Right atrium auricular region (tissue), 2 donors: ENCODE results near the gene HTRA2. TPM values are rescaled to one million over a fixed set of nuclear protein-coding genes. Genes with fewer than 3 reads are reported as not detected.

Experiments
- DNase-seq: peaks from one replicate; pipeline ENCODE4 v3.0.0-alpha.2; 2019; ENCODE audit warnings: low spot score
- H3K27ac ChIP-seq, 2 donors: fragments of 200-600 bp; sonication (generic); 1 replicate in 1 of 2; 2 replicates in 1 of 2; pipeline ENCODE4 v1.5.1; 2016 to 2019
- H3K27me3 ChIP-seq, 2 donors: fragments of 200-600 bp; sonication (generic); one replicate each; pipeline versions ENCODE4 v1.5.1 to v1.6.0; 2017 to 2019
- H3K36me3 ChIP-seq: fragments of 200-600 bp; sonication (generic); one replicate; pipeline ENCODE4 v1.5.1; 2016
- H3K4me1 ChIP-seq, 2 donors: fragments of 200-600 bp; sonication (generic); one replicate each; pipeline versions ENCODE4 v1.5.1 to v1.6.0; 2017 to 2019
- H3K4me3 ChIP-seq, 2 donors: fragments of 200-600 bp; sonication (generic); 1 replicate in 1 of 2; 2 replicates in 1 of 2; pipeline ENCODE4 v1.5.1; 2017 to 2019; ENCODE audit warnings: mild to moderate bottlenecking in 1 of 2, moderate library complexity in 1 of 2
- H3K9me3 ChIP-seq, 2 donors: fragments of 200-600 bp; sonication (generic); one replicate each; pipeline ENCODE4 v1.5.1; 2019
- total RNA-seq, 2 donors: library from RNA; depleted of rRNA; stranded (reverse); fragments of >200 nt; gene quantifications; one replicate each; pipeline ENCODE4 v1.1.0, GENCODE V29; 2016
- TF ChIP-seq, protein P1 (sequence below), 2 donors: fragments of 200-600 bp; sonication (generic); IDR thresholded peaks; one replicate each; pipeline ENCODE4 v1.5.1; 2019; ENCODE audit warnings: antibody characterized with exemption in 2 of 2

The HTRA2 gene
- total RNA-seq, 2 donors from 2014 or later: 16.0 to 27.3 TPM

DNA sequence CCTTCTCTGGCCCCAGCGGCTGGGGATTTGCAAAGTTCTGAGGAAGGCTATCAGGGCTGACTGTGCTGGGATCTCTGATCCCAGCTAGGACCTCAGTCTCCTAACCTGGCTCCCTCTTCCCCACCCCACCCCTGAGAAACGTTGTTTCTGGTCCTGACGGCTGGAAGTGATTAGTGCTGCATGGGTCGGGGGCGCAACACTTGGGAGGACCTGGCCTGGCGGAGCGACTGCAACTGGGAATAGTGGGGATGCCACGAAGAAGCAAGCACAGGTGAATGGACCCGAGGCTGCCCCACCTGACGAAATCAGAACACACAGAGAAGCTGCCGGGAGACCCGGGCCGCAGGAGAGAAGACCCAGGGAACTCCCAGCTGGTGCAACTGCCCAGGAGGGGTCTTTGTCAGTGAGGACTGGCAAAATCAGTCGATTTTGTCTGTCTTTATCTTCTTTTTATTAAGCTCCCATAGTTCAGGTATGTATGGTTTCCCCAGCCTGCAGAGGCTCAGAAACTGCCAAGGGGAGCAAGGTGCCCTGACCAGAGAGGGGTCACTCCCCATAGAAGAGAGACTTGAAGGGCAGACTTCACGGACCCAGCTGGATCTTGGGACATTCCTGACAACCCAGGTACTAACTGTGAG lies 29.7 kb upstream of the HTRA2 start:
- Histone ChIP-seq H3K27me3 (peaks cover 18 to 21% of the 10 kb centered on the region in 2 donors), H3K4me3 (peak overlapping the region in 1 of 2 donors; percentile 51), H3K27ac (no peak overlapping the region), H3K36me3 (peaks cover 4% of the 10 kb centered on the region), H3K9me3 (no peaks in the 10 kb centered on the region), H3K4me1 (peaks cover 0 to 62% of the 10 kb centered on the region in 2 donors)
- DNase-seq: no peak
- TF ChIP-seq, protein P1, sequence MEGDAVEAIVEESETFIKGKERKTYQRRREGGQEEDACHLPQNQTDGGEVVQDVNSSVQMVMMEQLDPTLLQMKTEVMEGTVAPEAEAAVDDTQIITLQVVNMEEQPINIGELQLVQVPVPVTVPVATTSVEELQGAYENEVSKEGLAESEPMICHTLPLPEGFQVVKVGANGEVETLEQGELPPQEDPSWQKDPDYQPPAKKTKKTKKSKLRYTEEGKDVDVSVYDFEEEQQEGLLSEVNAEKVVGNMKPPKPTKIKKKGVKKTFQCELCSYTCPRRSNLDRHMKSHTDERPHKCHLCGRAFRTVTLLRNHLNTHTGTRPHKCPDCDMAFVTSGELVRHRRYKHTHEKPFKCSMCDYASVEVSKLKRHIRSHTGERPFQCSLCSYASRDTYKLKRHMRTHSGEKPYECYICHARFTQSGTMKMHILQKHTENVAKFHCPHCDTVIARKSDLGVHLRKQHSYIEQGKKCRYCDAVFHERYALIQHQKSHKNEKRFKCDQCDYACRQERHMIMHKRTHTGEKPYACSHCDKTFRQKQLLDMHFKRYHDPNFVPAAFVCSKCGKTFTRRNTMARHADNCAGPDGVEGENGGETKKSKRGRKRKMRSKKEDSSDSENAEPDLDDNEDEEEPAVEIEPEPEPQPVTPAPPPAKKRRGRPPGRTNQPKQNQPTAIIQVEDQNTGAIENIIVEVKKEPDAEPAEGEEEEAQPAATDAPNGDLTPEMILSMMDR (IDR thresholded peaks at IDR 0.05): no peak

GRCh38 chr2:74500578-74500946 lies 29.2 kb upstream of the HTRA2 start:
- H3K27ac ChIP-seq: no peak overlapping the region
- TF ChIP-seq, protein P1 (IDR thresholded peaks at IDR 0.05): no peak
- peaks cover 9% of the 10 kb centered on the region for H3K36me3 ChIP-seq
- DNase-seq: no peak
- H3K9me3 ChIP-seq: no peaks in the 10 kb centered on the region
- no peak overlapping the region for H3K4me3 ChIP-seq
- H3K4me1 ChIP-seq: peaks cover 0 to 67% of the 10 kb centered on the region in 2 donors
- peaks cover 18 to 21% of the 10 kb centered on the region in 2 donors for H3K27me3 ChIP-seq

GRCh38 chr2:74501335-74502071 lies 28.2 kb upstream of the HTRA2 start:
- H3K36me3 ChIP-seq: peaks cover 14% of the 10 kb centered on the region

GRCh38 chr2:74502147-74502719 lies 27.5 kb upstream of the HTRA2 start:
- Histone ChIP-seq H3K9me3 (no peaks in the 10 kb centered on the region), H3K36me3 (peaks cover 14% of the 10 kb centered on the region), H3K27me3 (peaks cover 18 to 21% of the 10 kb centered on the region in 2 donors), H3K4me3 (peak overlapping the region; percentile 44 to 62), H3K4me1 (peaks cover 0 to 82% of the 10 kb centered on the region in 2 donors), H3K27ac (peak overlapping the region in 1 of 2 donors; percentile 84)
- TF ChIP-seq, protein P1 (IDR thresholded peaks at IDR 0.05): no peak
- DNase-seq: no peak

More at GRCh38 chr2:74501335-74502071, 28.2 kb upstream of the HTRA2 start:
- Histone ChIP-seq H3K4me1 (peaks cover 0 to 77% of the 10 kb centered on the region in 2 donors), H3K9me3 (no peaks in the 10 kb centered on the region), H3K4me3 (peak overlapping the region in 1 of 2 donors; percentile 62), H3K27me3 (peaks cover 18 to 21% of the 10 kb centered on the region in 2 donors), H3K27ac (no peak overlapping the region)
- TF ChIP-seq, protein P1 (IDR thresholded peaks at IDR 0.05): no peak
- DNase-seq: no peak

GRCh38 chr2:74502720-74503505 lies 26.8 kb upstream of the HTRA2 start:
- Histone ChIP-seq H3K27me3 (peaks cover 14 to 17% of the 10 kb centered on the region in 2 donors), H3K9me3 (no peaks in the 10 kb centered on the region), H3K27ac (peak overlapping the region; percentile 77 to 84), H3K36me3 (peaks cover 14% of the 10 kb centered on the region), H3K4me3 (peak overlapping the region; percentile 44 to 62), H3K4me1 (peaks cover 0 to 78% of the 10 kb centered on the region in 2 donors)
- TF ChIP-seq, protein P1 (IDR thresholded peaks at IDR 0.05): peak in 1 of 2 donors; percentile 52
- peak; percentile 96 for DNase-seq
